SIG-M5 treated with dmso at 0.1 percent for 504 hours (cell line): ENCODE measurements around the gene DLK1.

Source experiments
- DNase-seq: peaks from one replicate; lab custom pipeline; 2025; ENCODE audit not compliant: unreplicated experiment; lab: John Stamatoyannopoulos, UW

DLK1 gene

GRCh38 chr14:100787659-100788058 lies 61.0 kb downstream of the DLK1 start:
- DNase-seq = no peak
